IMR-90 (cell line): ENCODE measurements around the gene TYR.

ENCODE experiments used
- CTCF ChIP-seq: conservative IDR thresholded peaks from 2 replicates; pipeline ENCODE4 v1.5.1; 2012; ENCODE audit warnings: mild to moderate bottlenecking, low read depth, low read length, improper control_type of control experiment
- POLR2A ChIP-seq: IDR thresholded peaks from 2 replicates; pipeline ENCODE4 v1.6.1; 2012; ENCODE audit warnings: mild to moderate bottlenecking, low read depth, low read length

- no peak for TF ChIP-seq CTCF
- TF ChIP-seq POLR2A = no peak
These were observed 9.3 kb upstream of the TYR start for GRCh38 chr11:89168396-89168795.
